ENCODE measurements around the gene OR4M1.
"Not testable (repeated sequence)": the region's sequence is repeated elsewhere in the genome, so short reads cannot be mapped to it uniquely, and the experiment has no call there.

OR4M1 gene

DNA sequence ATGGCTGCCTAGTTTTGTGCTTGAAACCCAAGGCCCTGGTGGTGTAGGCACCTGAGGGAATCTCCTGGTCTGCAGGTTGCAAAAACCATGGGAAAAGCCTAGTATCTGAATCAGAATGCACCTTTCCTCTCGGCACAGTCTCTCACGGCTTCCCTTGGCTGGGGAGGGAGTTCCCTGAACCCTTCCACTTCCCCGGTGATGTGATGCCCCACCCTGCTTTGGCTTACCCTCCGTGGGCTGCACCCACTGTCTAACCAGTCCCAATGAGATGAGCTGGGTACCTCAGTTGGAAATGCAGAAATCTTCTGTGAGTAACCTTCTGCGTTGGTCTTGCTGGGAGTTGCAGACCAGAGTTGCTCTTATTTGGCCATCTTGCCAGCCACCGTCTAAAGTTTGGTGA is 47.7 kb downstream of the OR4M1 start:
- not testable (repeated sequence) for H3K27ac ChIP-seq (ENCODE audit: low read depth in 2 of 2, low read length in 2 of 2); H3K9me3 ChIP-seq (ENCODE audit: control insufficient read depth in 2 of 2, low read length in 2 of 2); H3K36me3 ChIP-seq (ENCODE audit: control insufficient read depth in 2 of 2, insufficient read depth in 2 of 2, low read length in 2 of 2); H3K4me1 ChIP-seq (ENCODE audit: control insufficient read depth in 2 of 2, insufficient read depth in 2 of 2, low read length in 2 of 2); H3K4me3 ChIP-seq (ENCODE audit: low read length in 2 of 2); H3K27me3 ChIP-seq (ENCODE audit: control insufficient read depth in 2 of 2, insufficient read depth in 2 of 2, low read length in 2 of 2); H3K9ac ChIP-seq (ENCODE audit: low read depth in 1 of 2, low read length in 2 of 2)

DNA sequence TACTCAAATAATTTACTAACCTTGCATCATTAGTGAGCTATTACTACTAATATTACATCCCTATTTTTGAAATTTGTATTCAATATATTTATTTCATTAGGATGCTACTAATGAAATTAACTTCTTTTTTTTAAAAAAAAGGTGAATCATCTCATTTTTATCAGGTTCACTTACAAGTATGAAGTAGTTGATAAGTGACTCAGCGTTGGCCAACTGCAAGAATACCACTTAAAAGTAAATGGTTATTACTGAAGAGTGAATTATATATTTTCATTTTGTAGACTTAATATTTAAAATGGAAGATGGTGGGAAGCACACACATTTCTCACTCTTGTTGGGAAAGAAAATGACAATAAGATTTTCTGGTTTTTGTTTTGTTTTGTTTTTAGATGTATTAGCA is 49.9 kb downstream of the OR4M1 start:
- Histone ChIP-seq H3K9ac (ENCODE audit: low read depth in 1 of 2, low read length in 2 of 2) (no peak overlapping the region), H3K27ac (ENCODE audit: low read depth in 2 of 2, low read length in 2 of 2) (no peak overlapping the region), H3K4me1 (ENCODE audit: control insufficient read depth in 2 of 2, insufficient read depth in 2 of 2, low read length in 2 of 2) (no peaks in the 10 kb centered on the region), H3K4me3 (ENCODE audit: low read length in 2 of 2) (no peak overlapping the region), H3K36me3 (ENCODE audit: control insufficient read depth in 2 of 2, insufficient read depth in 2 of 2, low read length in 2 of 2) (no peaks in the 10 kb centered on the region), H3K9me3 (ENCODE audit: control insufficient read depth in 2 of 2, low read length in 2 of 2) (no peaks in the 10 kb centered on the region), H3K27me3 (ENCODE audit: control insufficient read depth in 2 of 2, insufficient read depth in 2 of 2, low read length in 2 of 2) (no peaks in the 10 kb centered on the region)

DNA sequence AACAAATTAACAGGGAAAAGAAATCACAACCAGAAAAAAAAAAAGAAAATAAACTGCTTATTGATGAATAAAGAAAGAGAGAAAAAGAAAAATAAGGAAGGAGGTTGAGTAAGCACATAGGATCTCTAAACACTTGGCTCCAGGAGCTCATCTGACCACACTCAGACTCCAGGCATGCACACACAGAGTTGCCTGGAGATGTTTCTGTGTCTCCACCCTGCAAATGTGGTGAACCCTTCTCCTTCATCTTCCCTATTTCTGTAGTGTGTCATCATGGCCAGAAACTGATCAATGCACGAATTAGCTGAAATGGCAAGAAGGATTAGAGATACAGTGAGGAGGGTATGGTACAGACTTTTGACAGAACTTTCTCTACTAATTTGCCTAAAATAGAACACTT is 50.5 kb downstream of the OR4M1 start:
- no peak overlapping the region for H3K27ac ChIP-seq (ENCODE audit: low read depth in 2 of 2, low read length in 2 of 2)
- H3K4me3 ChIP-seq (ENCODE audit: low read length in 2 of 2), result no peak overlapping the region
- H3K4me1 ChIP-seq (ENCODE audit: control insufficient read depth in 2 of 2, insufficient read depth in 2 of 2, low read length in 2 of 2), result no peaks in the 10 kb centered on the region
- no peaks in the 10 kb centered on the region for H3K36me3 ChIP-seq (ENCODE audit: control insufficient read depth in 2 of 2, insufficient read depth in 2 of 2, low read length in 2 of 2)
- no peaks in the 10 kb centered on the region for H3K9me3 ChIP-seq (ENCODE audit: control insufficient read depth in 2 of 2, low read length in 2 of 2)
- H3K27me3 ChIP-seq (ENCODE audit: control insufficient read depth in 2 of 2, insufficient read depth in 2 of 2, low read length in 2 of 2), result no peaks in the 10 kb centered on the region
- no peak overlapping the region for H3K9ac ChIP-seq (ENCODE audit: low read depth in 1 of 2, low read length in 2 of 2)

GRCh38 chr14:19827626-19828244 is 54.4 kb downstream of the OR4M1 start:
- H3K4me3 ChIP-seq (ENCODE audit: low read length in 2 of 2); H3K36me3 ChIP-seq (ENCODE audit: control insufficient read depth in 2 of 2, insufficient read depth in 2 of 2, low read length in 2 of 2); H3K27ac ChIP-seq (ENCODE audit: low read depth in 2 of 2, low read length in 2 of 2): not testable (repeated sequence)

GRCh38 chr14:19828314-19828713 is 55.0 kb downstream of the OR4M1 start:
- Histone ChIP-seq H3K27me3 (ENCODE audit: control insufficient read depth in 2 of 2, insufficient read depth in 2 of 2, low read length in 2 of 2) (no peaks in the 10 kb centered on the region), H3K9me3 (ENCODE audit: control insufficient read depth in 2 of 2, low read length in 2 of 2) (peaks cover 0 to 4% of the 10 kb centered on the region in 2 donors)

More at GRCh38 chr14:19827626-19828244, 54.4 kb downstream of the OR4M1 start:
- not testable (repeated sequence) for H3K4me1 ChIP-seq (ENCODE audit: control insufficient read depth in 2 of 2, insufficient read depth in 2 of 2, low read length in 2 of 2); H3K9me3 ChIP-seq (ENCODE audit: control insufficient read depth in 2 of 2, low read length in 2 of 2); H3K9ac ChIP-seq (ENCODE audit: low read depth in 1 of 2, low read length in 2 of 2); H3K27me3 ChIP-seq (ENCODE audit: control insufficient read depth in 2 of 2, insufficient read depth in 2 of 2, low read length in 2 of 2)

More at GRCh38 chr14:19828314-19828713, 55.0 kb downstream of the OR4M1 start:
- Histone ChIP-seq H3K9ac (ENCODE audit: low read depth in 1 of 2, low read length in 2 of 2) (no peak overlapping the region), H3K36me3 (ENCODE audit: control insufficient read depth in 2 of 2, insufficient read depth in 2 of 2, low read length in 2 of 2) (no peaks in the 10 kb centered on the region), H3K4me3 (ENCODE audit: low read length in 2 of 2) (no peak overlapping the region), H3K4me1 (ENCODE audit: control insufficient read depth in 2 of 2, insufficient read depth in 2 of 2, low read length in 2 of 2) (no peaks in the 10 kb centered on the region), H3K27ac (ENCODE audit: low read depth in 2 of 2, low read length in 2 of 2) (no peak overlapping the region)
